ENCODE measurements around the gene NEIL1. TPM values are rescaled to one million over a fixed set of nuclear protein-coding genes. Genes with fewer than 3 reads are reported as not detected.

The NEIL1 gene
- total RNA-seq, 2 experiments from 2014 or later: 99.5 to 159 TPM

- H4K20me1 ChIP-seq (ENCODE audit: insufficient read depth, low read length): no peaks in the 10 kb centered on the region
- H2AFZ ChIP-seq (ENCODE audit: low read length): no peak overlapping the region
- BruUV-seq (replicated peaks): no TSS peak
- no peaks in the 10 kb centered on the region for H3K9me2 ChIP-seq (ENCODE audit: insufficient read depth, low read length)
- ChIA-PET CTCF (ENCODE audit: unreplicated experiment) (no interaction called here), POLR2A (no interaction called here)
- no peak for DNase-seq (ENCODE audit: low spot score)
- H3K9me3 ChIP-seq (ENCODE audit: low read length): no peaks in the 10 kb centered on the region
- intact Hi-C loops (cut with micrococcal nuclease; ENCODE audit: unreplicated experiment): no loop called here
- H3K4me3 ChIP-seq (ENCODE audit: low read depth, low read length, poor library complexity, severe bottlenecking): no peak overlapping the region
- H3K4me2 ChIP-seq (ENCODE audit: low read length): no peak overlapping the region
- H3K27ac ChIP-seq (ENCODE audit: low read depth, low read length, poor library complexity, severe bottlenecking): no peak overlapping the region
- peaks cover 23% of the 10 kb centered on the region for H3K4me1 ChIP-seq (ENCODE audit: insufficient read depth, low read length, poor library complexity, severe bottlenecking)
- TF ChIP-seq EZH2phosphoT487 (IDR thresholded peaks at IDR 0.05; ENCODE audit: borderline replicate concordance, low read depth, low read length): no peak
- no peak for TF ChIP-seq CTCF (conservative IDR thresholded peaks at IDR 0.05; ENCODE audit: low read length)
- H3K36me3 ChIP-seq (ENCODE audit: insufficient read depth, low read length): peaks cover 40% of the 10 kb centered on the region
- peaks cover 17% of the 10 kb centered on the region; the same call in 1 of the 2 replicates for H3K79me2 ChIP-seq (ENCODE audit: insufficient read depth, low read depth, low read length)
These were observed 19.3 kb downstream of the NEIL1 start for GRCh38 chr15:75366163-75366562.

- H3K36me3 ChIP-seq (ENCODE audit: insufficient read depth, low read length): peaks cover 49% of the 10 kb centered on the region
- BruUV-seq (replicated peaks): TSS peak; percentile 23
These were observed 20.2 kb downstream of the NEIL1 start for GRCh38 chr15:75367006-75367405.

More at GRCh38 chr15:75367006-75367405, 20.2 kb downstream of the NEIL1 start:
- ChIA-PET CTCF (ENCODE audit: unreplicated experiment) (interaction anchor here (1.4 kb wide), 1 partner anchor 85 kb away, joined by 6 read pairs; the partner anchor contains the start of gene SIN3A), POLR2A (interaction anchor here (0.6 to 3.8 kb wide), 6 partner anchors 12 to 379 kb away, joined by 3 to 29 read pairs (median 3); partner anchors contain the start of gene IMP3)
- Histone ChIP-seq H3K4me3 (ENCODE audit: low read depth, low read length, poor library complexity, severe bottlenecking) (peak overlapping the region; percentile 77), H3K9me3 (ENCODE audit: low read length) (no peaks in the 10 kb centered on the region), H3K4me2 (ENCODE audit: low read length) (peak overlapping the region; percentile 86), H3K4me1 (ENCODE audit: insufficient read depth, low read length, poor library complexity, severe bottlenecking) (peaks cover 23% of the 10 kb centered on the region), H3K27ac (ENCODE audit: low read depth, low read length, poor library complexity, severe bottlenecking) (no peak overlapping the region), H3K9me2 (ENCODE audit: insufficient read depth, low read length) (no peaks in the 10 kb centered on the region), H3K79me2 (ENCODE audit: insufficient read depth, low read depth, low read length) (peaks cover 17% of the 10 kb centered on the region; the same call in 1 of the 2 replicates), H4K20me1 (ENCODE audit: insufficient read depth, low read length) (no peaks in the 10 kb centered on the region), H2AFZ (ENCODE audit: low read length) (no peak overlapping the region; the same call in 1 of the 2 replicates)
- no peak for DNase-seq (ENCODE audit: low spot score)
- TF ChIP-seq EZH2phosphoT487 (IDR thresholded peaks at IDR 0.05; ENCODE audit: borderline replicate concordance, low read depth, low read length): no peak
- no peak for TF ChIP-seq CTCF (conservative IDR thresholded peaks at IDR 0.05; ENCODE audit: low read length)
- intact Hi-C loops (cut with micrococcal nuclease; ENCODE audit: unreplicated experiment): no loop called here
